GM12891 (cell line): ENCODE results near the gene ARL8A.

Experiments used
- POLR2A ChIP-seq: IDR thresholded peaks from 2 replicates; pipeline ENCODE4 v1.6.1; 2011; ENCODE audit warnings: low read depth, low read length, control low read depth
- POLR2AphosphoS5 ChIP-seq: IDR thresholded peaks from 2 replicates; pipeline ENCODE4 v1.6.1; 2011; ENCODE audit warnings: low read depth, low read length, control low read depth
- TAF1 ChIP-seq: IDR thresholded peaks from 2 replicates; pipeline ENCODE4 v1.6.1; 2011; ENCODE audit warnings: low read depth, low read length, control low read depth

- no peak for TF ChIP-seq POLR2AphosphoS5
- no peak for TF ChIP-seq POLR2A
- TF ChIP-seq TAF1, result no peak
Observed at GRCh38 chr1:202107321-202107761, 37.2 kb downstream of the ARL8A start.
